ENCODE measurements around the gene SMAD3.

Gene SMAD3

GRCh38 chr15:67145710-67146109 lies 80.3 kb downstream of the SMAD3 start:
- TF ChIP-seq CTCF (conservative IDR thresholded peaks at IDR 0.05; ENCODE audit: low read depth), result no peak
- H3K27ac ChIP-seq, result peak overlapping the region; percentile 97
- CTCF ChIA-PET, result no interaction called here
- no peak for DNase-seq (ENCODE audit: low spot score)
- POLR2A ChIA-PET (ENCODE audit: low non-redundant PET), result no interaction called here

- CTCF ChIA-PET, result interaction anchor here (0.6 kb wide), 1 partner anchor 1399 kb away, joined by 4 read pairs; no protein-coding TSS in a partner anchor
Measured at GRCh38 chr15:67146234-67146633, 80.8 kb downstream of the SMAD3 start.

GRCh38 chr15:67146875-67147381 lies 81.5 kb downstream of the SMAD3 start:
- peak; percentile 95 for DNase-seq (ENCODE audit: low spot score)
- peak overlapping the region; percentile 97 for H3K27ac ChIP-seq
- no peak for TF ChIP-seq CTCF (conservative IDR thresholded peaks at IDR 0.05; ENCODE audit: low read depth)
- ChIA-PET CTCF (interaction anchor here (0.6 to 0.7 kb wide), 2 partner anchors 11 to 1400 kb away, joined by 4 read pairs; no protein-coding TSS in a partner anchor), POLR2A (ENCODE audit: low non-redundant PET) (no interaction called here)

More at GRCh38 chr15:67146234-67146633, 80.8 kb downstream of the SMAD3 start:
- peak overlapping the region; percentile 97 for H3K27ac ChIP-seq
- POLR2A ChIA-PET (ENCODE audit: low non-redundant PET), result no interaction called here
- no peak for DNase-seq (ENCODE audit: low spot score)
- TF ChIP-seq CTCF (conservative IDR thresholded peaks at IDR 0.05; ENCODE audit: low read depth), result no peak

- DNase-seq (ENCODE audit: low spot score), result no peak
- ChIA-PET POLR2A (ENCODE audit: low non-redundant PET) (no interaction called here), CTCF (interaction anchor here (0.7 kb wide), 1 partner anchor 11 kb away, joined by 4 read pairs; no protein-coding TSS in a partner anchor)
- TF ChIP-seq CTCF (conservative IDR thresholded peaks at IDR 0.05; ENCODE audit: low read depth), result no peak
- peak overlapping the region; percentile 97 for H3K27ac ChIP-seq
Measured at GRCh38 chr15:67147396-67147949, 82.1 kb downstream of the SMAD3 start.

- ChIA-PET POLR2A (ENCODE audit: low non-redundant PET) (no interaction called here), CTCF (interaction anchor here (0.5 to 0.7 kb wide), 2 partner anchors 168 to 852 kb away, joined by 3 to 4 read pairs; no protein-coding TSS in a partner anchor)
- peak overlapping the region; percentile 63 for H3K27ac ChIP-seq
- TF ChIP-seq CTCF (conservative IDR thresholded peaks at IDR 0.05; ENCODE audit: low read depth), result no peak
- DNase-seq (ENCODE audit: low spot score), result no peak
Measured at GRCh38 chr15:67148196-67148701, 82.8 kb downstream of the SMAD3 start.

- ChIA-PET POLR2A (ENCODE audit: low non-redundant PET) (no interaction called here), CTCF (interaction anchor here (0.7 kb wide), 1 partner anchor 167 kb away, joined by 4 read pairs; no protein-coding TSS in a partner anchor)
- DNase-seq (ENCODE audit: low spot score), result no peak
- peak overlapping the region; percentile 63 for H3K27ac ChIP-seq
- no peak for TF ChIP-seq CTCF (conservative IDR thresholded peaks at IDR 0.05; ENCODE audit: low read depth)
Measured at GRCh38 chr15:67149068-67149772, 83.8 kb downstream of the SMAD3 start.
